Myocyte (in vitro differentiated cells): ENCODE results near the gene THADA. TPM values are rescaled to one million over a fixed set of nuclear protein-coding genes. Genes with fewer than 3 reads are reported as not detected.

Experiments
- DNase-seq: peaks from one replicate; pipeline ENCODE4 v3.0.0-alpha.2; 2012; ENCODE audit warnings: low read depth
- total RNA-seq: library from RNA; depleted of rRNA; stranded (reverse); fragments of >200 nt; gene quantifications from 2 replicates; pipeline ENCODE4 v1.2.3, GENCODE V29; 2014

THADA gene
- total RNA-seq, 1 donor from 2014 or later, result 16.9 TPM

DNA sequence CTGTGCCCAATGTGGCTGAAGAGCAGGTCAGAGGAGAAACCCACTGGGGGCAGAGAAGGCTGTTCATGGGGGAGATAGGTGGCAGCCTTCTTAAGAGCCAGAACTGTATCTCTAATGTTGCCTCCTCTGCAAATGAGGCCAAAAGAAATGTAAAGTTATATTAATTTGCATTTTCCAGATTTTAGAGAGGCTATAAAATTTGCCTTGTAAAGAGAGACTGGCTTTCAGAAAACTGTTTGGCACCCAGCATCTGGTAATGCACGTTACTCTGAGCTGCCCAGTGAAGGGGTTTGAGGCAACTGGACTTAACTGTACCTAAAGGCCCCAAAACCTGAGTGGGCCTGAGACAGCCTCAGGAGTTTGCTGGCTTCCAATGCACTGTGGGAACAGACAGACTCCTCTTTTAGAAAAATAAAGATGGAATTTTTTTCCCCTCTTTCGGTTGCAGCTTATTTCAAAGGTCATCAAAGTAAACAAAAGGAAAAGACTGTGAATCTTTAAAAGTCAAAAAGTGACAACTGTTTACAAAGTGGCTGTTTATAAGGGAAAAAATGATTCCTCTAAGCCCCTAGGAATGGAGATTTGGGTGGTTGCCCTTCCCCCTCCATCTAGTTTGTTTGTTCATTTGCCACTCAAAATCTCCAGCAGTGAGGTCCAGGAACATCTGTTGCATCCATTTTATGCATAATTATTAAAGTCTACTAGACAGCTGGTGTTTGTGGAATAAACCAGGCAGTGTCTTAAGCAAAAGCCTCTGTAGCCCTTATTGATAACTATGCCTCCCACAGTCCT is 237.2 kb downstream of the THADA start:
- peak; percentile 52 for DNase-seq

DNA sequence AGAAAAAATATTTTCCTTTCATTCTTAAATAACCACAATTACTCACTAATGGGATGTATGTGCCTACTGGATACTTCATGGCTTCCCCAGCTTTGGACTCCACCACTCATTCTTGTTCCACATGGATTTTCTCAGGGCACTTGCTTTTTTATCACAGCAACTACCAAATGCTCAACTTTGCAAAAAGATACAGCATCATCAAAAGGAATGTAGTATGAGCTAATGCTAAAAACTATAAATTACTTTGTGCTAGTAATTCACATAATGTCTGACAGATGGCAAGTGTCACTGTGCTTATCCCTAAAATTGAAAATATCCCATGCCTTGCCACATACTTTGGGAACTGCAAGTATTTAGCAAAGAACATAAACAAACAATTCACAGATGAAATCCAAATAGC is 239.1 kb downstream of the THADA start:
- DNase-seq, result no peak

GRCh38 chr2:43355399-43355798 is 240.4 kb downstream of the THADA start:
- no peak for DNase-seq

- no peak for DNase-seq
Measured at GRCh38 chr2:43349904-43350303, 245.9 kb downstream of the THADA start.

- peak; percentile 42 for DNase-seq
Measured at GRCh38 chr2:43348908-43349661, 246.8 kb downstream of the THADA start.

GRCh38 chr2:43347746-43348145 is 248.1 kb downstream of the THADA start:
- no peak for DNase-seq

DNA sequence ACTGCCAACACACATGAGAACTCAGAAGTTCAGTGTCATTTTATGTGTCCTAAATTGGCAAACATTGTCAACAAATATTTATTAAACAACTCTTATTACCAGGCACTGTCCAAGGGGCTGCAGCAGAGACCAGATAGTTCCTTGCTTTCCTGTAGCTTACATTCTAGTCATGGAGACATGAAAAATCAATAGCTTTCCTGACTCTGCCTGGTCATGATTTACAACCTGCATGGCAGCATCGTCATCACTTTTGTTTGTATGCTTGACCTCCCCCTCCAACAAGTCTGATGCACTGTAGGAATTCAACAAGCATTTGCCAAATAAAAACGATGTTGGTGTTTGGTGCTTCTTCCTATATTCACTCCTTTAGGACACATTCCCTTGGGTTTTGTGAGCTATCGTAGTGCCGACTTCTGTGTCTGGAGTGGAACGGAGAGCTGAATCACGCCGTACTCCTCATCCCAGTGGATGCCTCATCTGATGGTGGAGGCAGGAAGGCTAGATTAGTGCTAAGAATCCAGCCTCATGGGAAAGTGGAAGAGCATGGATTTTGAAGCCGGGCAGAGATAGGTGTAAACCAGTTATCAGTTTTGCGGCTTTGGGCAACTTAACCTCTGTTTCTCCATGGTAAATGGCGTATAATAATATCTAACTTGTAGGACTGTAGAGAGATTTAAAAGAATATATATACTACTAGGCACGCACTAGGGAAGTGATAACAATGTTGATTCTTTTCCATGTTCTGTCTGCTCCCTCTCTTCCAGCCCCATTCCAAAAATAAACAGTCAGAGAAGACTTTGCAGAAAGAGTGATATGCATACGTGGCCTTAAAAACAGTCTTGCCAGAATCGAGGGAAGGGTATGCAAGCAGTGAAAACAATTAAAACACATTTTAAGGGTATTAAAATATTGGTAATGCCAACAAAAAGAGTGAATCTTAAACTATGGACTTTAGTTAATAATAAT is 249.0 kb downstream of the THADA start:
- no peak for DNase-seq

GRCh38 chr2:43345872-43346271 is 250.0 kb downstream of the THADA start:
- DNase-seq, result no peak

GRCh38 chr2:43345391-43345813 is 250.4 kb downstream of the THADA start:
- DNase-seq, result peak; percentile 94

DNA sequence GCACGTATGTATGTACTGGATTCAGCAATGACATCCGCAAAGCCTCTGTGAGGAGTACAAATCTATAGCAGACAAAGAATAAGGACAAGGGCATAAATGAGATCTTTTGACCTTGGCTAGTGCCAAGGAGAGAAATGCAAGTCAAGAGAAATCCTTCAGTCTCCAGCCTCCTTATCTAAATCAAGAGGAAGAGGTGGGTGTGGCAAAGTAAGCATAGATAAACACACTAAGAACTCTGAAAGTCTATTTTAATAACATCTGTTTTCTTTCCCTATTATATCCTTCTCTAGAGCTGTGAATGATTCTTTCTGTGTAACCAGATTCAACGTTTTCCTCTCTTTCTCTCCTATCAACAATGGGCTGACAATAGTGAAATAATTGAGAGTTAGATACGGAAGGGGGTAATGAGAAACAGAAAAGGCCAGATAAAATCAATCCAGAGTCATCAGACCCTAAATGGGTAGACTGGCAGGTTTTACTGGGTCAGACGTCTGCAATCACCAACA is 250.9 kb downstream of the THADA start:
- DNase-seq, result no peak

GRCh38 chr2:43343573-43344304 is 252.1 kb downstream of the THADA start:
- peak; percentile 87 for DNase-seq

DNA sequence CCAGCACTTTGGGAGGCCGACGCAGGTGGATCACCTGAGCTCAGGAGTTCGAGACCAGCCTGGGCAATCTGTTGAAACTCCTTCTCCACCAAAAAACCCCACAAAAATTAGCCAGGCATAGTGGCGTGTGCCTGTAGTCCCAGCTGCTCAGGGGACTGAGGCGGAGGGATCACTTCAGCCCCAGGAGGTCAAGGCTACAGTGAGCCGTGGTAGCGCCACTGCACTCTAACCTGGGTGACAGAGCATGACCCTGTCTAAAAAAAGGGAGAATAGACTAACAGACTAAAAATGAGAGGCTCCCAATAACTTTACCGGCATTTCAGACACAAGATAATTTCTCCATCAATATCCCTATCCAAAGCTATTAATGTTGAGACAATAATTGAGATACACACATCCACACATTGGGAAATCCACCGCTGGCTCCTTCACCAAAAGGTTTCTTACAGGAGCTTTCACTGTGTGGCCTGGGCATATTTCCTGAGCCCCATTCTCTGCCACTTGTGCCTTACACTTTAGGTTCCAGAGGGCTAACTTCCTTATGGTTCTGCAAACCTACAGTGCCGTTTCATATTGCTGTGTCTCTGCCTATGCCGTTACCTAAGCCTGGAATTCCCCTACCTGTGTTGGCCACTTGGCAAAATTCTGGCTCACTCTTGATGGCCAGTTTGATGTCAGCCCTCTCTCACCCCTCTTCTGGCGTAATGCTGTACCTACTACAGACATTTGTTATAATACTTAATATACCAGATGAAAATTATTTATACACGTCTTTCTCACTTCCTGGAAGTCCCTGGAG is 253.7 kb downstream of the THADA start:
- DNase-seq, result no peak

DNA sequence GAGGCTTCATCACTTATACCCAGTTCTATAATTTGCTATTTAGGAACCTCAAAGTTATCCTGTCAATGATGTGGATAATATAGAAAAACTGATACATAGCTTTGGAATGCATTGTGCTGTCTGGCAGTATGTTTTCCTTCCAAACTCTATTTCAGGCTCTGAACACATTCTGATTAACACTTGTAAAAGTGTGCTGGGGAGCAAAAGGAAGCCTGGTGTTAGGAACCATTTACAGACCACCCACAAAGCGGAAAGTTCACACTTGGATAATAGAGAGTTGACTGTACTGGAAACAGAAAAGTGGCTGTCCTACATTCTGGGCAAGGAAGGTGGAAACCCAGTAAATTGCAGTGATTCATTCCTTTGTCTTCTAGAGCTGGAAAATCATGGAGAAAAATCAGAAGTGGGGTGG is 254.9 kb downstream of the THADA start:
- no peak for DNase-seq

DNA sequence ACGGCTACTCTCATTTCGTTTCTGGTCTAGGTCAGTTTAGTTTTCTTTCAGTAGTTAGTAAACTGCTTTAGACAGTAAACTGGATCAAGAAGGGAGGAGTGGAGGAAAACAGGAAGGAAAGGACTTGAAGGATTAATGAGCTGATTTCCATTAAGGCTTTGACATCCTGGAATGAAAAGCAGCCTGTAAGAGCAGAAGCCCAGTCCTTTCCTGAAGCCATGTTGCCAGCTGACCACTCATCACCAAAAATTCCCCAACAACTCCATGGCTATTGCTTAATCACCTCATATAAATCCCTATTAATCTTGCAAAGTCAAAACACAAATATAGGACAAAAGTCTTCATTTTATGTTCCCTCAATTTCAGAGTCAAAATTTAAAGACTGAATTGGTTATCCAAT is 255.8 kb downstream of the THADA start:
- no peak for DNase-seq

DNA sequence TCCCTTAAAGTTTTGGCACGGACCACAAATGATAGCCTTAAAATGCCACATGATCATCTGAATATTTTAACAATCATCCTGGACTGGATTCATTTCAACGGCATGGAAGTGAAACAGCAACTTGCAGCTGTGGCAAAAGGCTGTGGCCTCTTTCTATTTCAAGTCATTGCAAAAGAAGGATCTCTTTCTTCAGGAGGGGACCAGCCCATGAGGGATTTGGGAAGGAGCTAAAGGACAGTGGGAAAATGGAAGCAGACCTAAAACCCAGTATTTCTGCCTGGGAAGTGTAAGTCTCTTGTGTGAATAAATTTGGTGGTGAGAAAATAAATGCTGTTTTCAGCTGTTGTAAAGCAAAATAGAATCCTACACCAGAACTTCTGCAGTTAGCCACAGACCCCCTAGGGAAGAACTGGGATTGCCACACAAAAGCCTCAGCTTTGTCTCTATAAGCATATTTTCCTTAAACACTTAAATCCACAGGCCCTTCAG is 262.1 kb downstream of the THADA start:
- DNase-seq, result peak; percentile 93

DNA sequence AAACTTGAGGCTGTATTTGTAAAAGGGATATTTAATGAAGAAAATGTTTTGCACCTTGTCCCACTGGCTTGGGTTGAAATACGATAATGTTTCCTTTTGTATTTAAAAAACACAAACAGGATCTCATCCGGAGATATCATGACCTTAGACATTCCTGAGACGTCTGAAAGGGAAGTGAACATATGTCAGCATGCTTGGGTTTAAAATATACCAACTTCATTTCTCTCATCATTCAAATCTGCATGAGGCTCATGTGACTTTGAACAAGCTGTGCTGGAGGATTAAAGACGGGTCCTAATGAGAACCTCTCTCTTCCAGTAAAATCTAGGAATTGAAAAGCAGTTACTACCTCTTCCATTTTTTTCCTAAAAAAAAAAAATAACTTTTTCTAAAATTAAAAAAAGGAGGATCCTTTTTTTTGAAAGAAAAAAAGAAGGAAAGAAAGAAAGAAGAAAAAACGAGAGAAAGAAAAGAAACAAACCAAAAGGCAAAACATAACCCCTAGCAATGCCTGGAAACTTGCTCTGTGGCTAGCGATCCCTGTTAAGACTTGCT is 262.7 kb downstream of the THADA start:
- no peak for DNase-seq

DNA sequence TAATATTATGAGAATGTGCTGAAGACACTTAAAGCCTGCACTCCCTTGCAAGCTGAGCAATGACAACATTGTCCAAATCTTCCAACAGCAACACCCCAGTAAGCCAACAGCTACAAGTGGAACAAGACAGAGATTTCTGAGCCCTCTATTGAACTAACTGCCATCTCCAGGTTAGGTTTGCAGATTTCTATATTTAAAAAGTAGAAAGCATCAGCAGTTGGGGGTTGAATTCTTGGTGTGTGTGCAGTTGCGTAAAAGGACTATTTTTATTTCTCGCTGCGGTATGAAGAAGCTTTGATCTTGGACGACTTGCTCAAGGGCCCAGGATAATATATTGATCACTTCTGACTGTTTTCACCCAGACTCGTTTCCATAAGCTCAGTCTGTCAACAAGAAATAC is 263.2 kb downstream of the THADA start:
- no peak for DNase-seq

DNA sequence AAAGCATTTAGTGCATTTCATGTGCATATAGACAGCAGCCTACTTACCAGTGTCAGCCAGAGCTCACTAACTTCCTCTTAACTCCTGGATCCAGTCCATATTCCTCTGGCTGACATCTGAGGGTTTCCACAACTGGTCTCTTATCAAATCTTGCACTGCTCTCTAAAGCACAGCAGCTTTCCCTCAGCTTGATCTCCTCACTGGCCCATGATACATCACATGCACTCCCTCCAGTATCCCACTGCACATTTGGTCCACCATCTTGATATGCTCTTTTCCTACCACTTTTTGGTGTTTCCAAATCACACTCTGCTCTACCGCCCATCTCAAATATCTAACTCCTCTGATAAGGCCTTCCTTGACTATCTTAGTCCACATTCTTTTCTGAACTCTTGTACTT is 264.4 kb downstream of the THADA start:
- no peak for DNase-seq

DNA sequence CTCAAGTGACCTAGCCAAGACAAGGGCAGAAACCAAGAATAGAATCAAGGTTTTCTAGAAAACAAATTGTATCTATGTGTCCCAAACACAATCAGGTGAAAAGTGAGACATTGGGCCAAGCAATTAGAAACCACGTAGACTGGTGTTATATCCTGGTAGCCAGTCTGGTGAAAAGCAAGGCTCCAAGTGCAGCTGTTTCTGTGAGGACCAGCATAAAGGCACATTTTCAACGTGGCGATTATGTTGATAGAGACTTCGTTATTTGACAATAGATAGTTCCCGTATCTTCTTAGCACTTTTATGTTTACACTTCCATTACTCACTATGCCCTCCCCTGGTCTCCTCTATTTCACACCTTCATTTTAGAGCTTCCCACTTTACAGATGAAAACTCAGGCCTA is 266.2 kb downstream of the THADA start:
- DNase-seq, result no peak
